GM21717 (cell line): ENCODE measurements around the gene MED20.

Experiments used
- ATAC-seq: cut with Tn5 transposase; IDR thresholded peaks from one replicate; pipeline ENCODE4 v1.9.1; 2021; ENCODE audit warnings: mild to moderate bottlenecking, moderate library complexity; ENCODE audit not compliant: unreplicated experiment

MED20 gene

GRCh38 chr6:41858703-41859102 is 62.2 kb downstream of the MED20 start:
- no peak for ATAC-seq
